DND-41 (cell line): ENCODE measurements around the gene MRAP2.

ENCODE experiments used
- ATAC-seq: fragments of 200-7000 bp; cut with Tn5 transposase; 3 replicates; pipeline ENCODE4 v1.9.1; 2021; ENCODE audit warnings: low read depth; ENCODE audit not compliant: insufficient read depth
- DNase-seq: peaks from one replicate; pipeline ENCODE4 v3.0.0-alpha.2; 2020
- H2AFZ ChIP-seq: 2 replicates; pipeline ENCODE4 v1.6.0; 2012; ENCODE audit warnings: low read depth, low read length
- H3K27ac ChIP-seq: 2 replicates; pipeline ENCODE4 v1.5.1; 2012; ENCODE audit warnings: low read length, inconsistent platforms
- H3K27me3 ChIP-seq: fragments of 200-600 bp; sonication (generic); 2 replicates; pipeline ENCODE4 v1.6.0; 2012; ENCODE audit warnings: low read length, mild to moderate bottlenecking, inconsistent platforms; ENCODE audit not compliant: insufficient read depth, poor library complexity
- H3K36me3 ChIP-seq: 2 replicates; pipeline ENCODE4 v1.5.1; 2012; ENCODE audit warnings: low read length, inconsistent platforms; ENCODE audit not compliant: insufficient read depth
- H3K4me1 ChIP-seq: 2 replicates; pipeline ENCODE4 v1.5.1; 2012; ENCODE audit warnings: mild to moderate bottlenecking, low read length; ENCODE audit not compliant: insufficient read depth
- H3K4me2 ChIP-seq: 2 replicates; pipeline ENCODE4 v1.6.0; 2012; ENCODE audit warnings: mild to moderate bottlenecking, moderate library complexity, low read length, inconsistent platforms; ENCODE audit not compliant: insufficient read depth
- H3K4me3 ChIP-seq, 2 experiments: fragments of 200-600 bp in 1 of 2; shearing (Covaris generic) in 1 of 2; 2 replicates each; pipeline ENCODE4 v1.5.1; 2012 to 2016; ENCODE audit warnings: inconsistent platforms in 2 of 2, low read length in 2 of 2, mild to moderate bottlenecking in 2 of 2, low read depth in 1 of 2, moderate library complexity in 1 of 2
- H3K79me2 ChIP-seq: 2 replicates; pipeline ENCODE4 v1.6.0; 2012; ENCODE audit warnings: low read length, inconsistent platforms; ENCODE audit not compliant: insufficient read depth
- H3K9ac ChIP-seq: 2 replicates; pipeline ENCODE4 v1.6.0; 2012; ENCODE audit warnings: low read depth, mild to moderate bottlenecking, inconsistent platforms, low read length, moderate library complexity
- H3K9me3 ChIP-seq: 2 replicates; pipeline ENCODE4 v1.5.1; 2012; ENCODE audit warnings: low read length, moderate library complexity, mild to moderate bottlenecking, inconsistent platforms; ENCODE audit not compliant: insufficient read depth, severe bottlenecking
- H4K20me1 ChIP-seq: 2 replicates; pipeline ENCODE4 v1.6.0; 2012; ENCODE audit warnings: low read length; ENCODE audit not compliant: insufficient read depth
- CTCF ChIP-seq: IDR thresholded peaks from 2 replicates; pipeline ENCODE4 v1.5.1; 2012; ENCODE audit warnings: borderline replicate concordance, low read length, moderate library complexity, mild to moderate bottlenecking; ENCODE audit not compliant: poor library complexity, severe bottlenecking; ENCODE audit errors: extremely low read depth
- EZH2 ChIP-seq: IDR thresholded peaks from 3 replicates; pipeline ENCODE4 v1.6.1; 2012; ENCODE audit warnings: borderline replicate concordance, low read depth, mild to moderate bottlenecking, moderate library complexity, low read length, inconsistent platforms; ENCODE audit not compliant: severe bottlenecking

MRAP2 gene

GRCh38 chr6:84042603-84043002 is 9.0 kb downstream of the MRAP2 start:
- H2AFZ ChIP-seq, result no peak overlapping the region
- DNase-seq (no peak), ATAC-seq (no peak)
- no peak overlapping the region for H3K27ac ChIP-seq
- H3K4me1 ChIP-seq, result no peaks in the 10 kb centered on the region
- no peaks in the 10 kb centered on the region for H3K27me3 ChIP-seq
- H3K9ac ChIP-seq, result no peak overlapping the region
- no peaks in the 10 kb centered on the region for H3K79me2 ChIP-seq
- TF ChIP-seq EZH2, result no peak
- no peak for TF ChIP-seq CTCF
- H4K20me1 ChIP-seq, result no peaks in the 10 kb centered on the region
- H3K36me3 ChIP-seq, result no peaks in the 10 kb centered on the region
- no peaks in the 10 kb centered on the region for H3K9me3 ChIP-seq
- H3K4me2 ChIP-seq, result no peak overlapping the region
- no peak overlapping the region for H3K4me3 ChIP-seq

DNA sequence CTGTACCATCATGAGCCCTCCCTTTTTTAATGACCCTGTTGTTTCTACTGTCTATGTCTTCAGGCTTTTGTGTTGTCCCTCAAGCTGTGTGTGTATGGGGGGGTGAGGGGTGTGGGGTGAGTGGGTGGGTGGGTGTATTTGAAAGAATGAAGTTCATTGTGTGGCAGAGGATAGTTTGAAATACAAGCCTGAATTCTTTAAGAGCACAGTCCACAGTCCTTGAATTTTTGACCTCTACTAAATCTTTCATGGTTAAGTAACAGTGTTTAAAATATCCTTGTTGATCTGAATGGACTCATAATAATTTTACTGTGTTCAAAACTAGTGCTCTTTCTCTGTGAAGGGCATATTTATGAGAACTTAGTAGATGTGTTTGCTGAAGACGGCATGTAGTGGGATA is 10.0 kb downstream of the MRAP2 start:
- H4K20me1 ChIP-seq, result no peaks in the 10 kb centered on the region
- no peak overlapping the region for H2AFZ ChIP-seq
- H3K27me3 ChIP-seq, result no peaks in the 10 kb centered on the region
- TF ChIP-seq CTCF (no peak), EZH2 (no peak)
- no peaks in the 10 kb centered on the region for H3K4me1 ChIP-seq
- no peak overlapping the region for H3K9ac ChIP-seq
- no peak for ATAC-seq
- no peaks in the 10 kb centered on the region for H3K79me2 ChIP-seq
- no peaks in the 10 kb centered on the region for H3K9me3 ChIP-seq
- no peak overlapping the region for H3K4me2 ChIP-seq
- H3K27ac ChIP-seq, result no peak overlapping the region
- no peak for DNase-seq
- H3K36me3 ChIP-seq, result no peaks in the 10 kb centered on the region
- H3K4me3 ChIP-seq, result no peak overlapping the region

DNA sequence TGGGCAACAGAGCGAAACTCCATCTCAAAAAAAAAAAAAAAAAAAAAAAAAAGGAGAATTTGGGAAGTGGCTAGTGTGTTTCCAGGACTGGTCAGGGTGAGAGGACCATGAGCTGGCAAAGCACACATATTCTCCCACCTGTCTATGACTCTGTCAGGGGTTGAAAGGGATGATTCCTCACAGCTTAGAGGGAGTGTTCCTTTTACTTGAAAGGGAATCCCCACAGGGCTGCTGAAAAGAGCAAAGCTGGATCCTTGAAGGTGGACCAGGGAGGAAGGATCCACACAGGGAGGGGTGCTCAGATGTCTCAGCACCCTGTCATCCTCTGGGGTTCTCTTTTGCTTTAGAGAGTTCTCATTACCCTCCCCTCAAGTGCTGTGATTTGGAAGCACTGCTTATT is 13.2 kb downstream of the MRAP2 start:
- H3K27me3 ChIP-seq, result no peaks in the 10 kb centered on the region
- H3K9ac ChIP-seq, result no peak overlapping the region
- TF ChIP-seq EZH2, result no peak
- no peak for TF ChIP-seq CTCF
- H3K36me3 ChIP-seq, result no peaks in the 10 kb centered on the region
- no peaks in the 10 kb centered on the region for H3K9me3 ChIP-seq
- H3K4me1 ChIP-seq, result no peaks in the 10 kb centered on the region
- H4K20me1 ChIP-seq, result no peaks in the 10 kb centered on the region
- H3K27ac ChIP-seq, result no peak overlapping the region
- no peak overlapping the region for H2AFZ ChIP-seq
- H3K4me3 ChIP-seq, result no peak overlapping the region
- no peaks in the 10 kb centered on the region for H3K79me2 ChIP-seq
- no peak overlapping the region for H3K4me2 ChIP-seq
- DNase-seq, result no peak
- no peak for ATAC-seq

DNA sequence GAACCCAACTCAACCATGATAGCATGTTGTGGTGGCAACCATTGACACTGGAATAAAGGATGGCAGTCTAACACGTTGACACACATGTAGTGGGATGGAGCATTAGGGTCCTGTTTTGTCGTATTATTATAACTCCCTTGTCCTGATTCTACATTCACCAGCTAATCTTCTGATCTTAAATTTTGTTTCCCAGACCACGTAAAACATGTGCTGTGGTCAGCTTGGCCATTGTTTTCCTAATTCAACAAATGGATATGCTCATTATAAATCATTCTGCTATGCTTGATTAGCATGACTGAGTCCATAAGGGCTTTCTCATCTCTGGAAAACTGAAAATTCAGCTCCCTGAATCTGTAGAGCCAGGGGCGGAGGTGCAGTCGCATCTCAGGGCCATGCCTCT is 15.0 kb downstream of the MRAP2 start:
- Histone ChIP-seq H3K4me1 (no peaks in the 10 kb centered on the region), H3K4me3 (no peak overlapping the region), H2AFZ (no peak overlapping the region), H3K9ac (no peak overlapping the region), H3K9me3 (no peaks in the 10 kb centered on the region), H3K4me2 (no peak overlapping the region), H3K27ac (no peak overlapping the region), H3K27me3 (no peaks in the 10 kb centered on the region), H4K20me1 (no peaks in the 10 kb centered on the region), H3K79me2 (no peaks in the 10 kb centered on the region), H3K36me3 (no peaks in the 10 kb centered on the region)
- ATAC-seq, result no peak
- no peak for TF ChIP-seq CTCF
- no peak for TF ChIP-seq EZH2
- no peak for DNase-seq
